SK-N-SH (cell line): ENCODE data around the gene PDE9A. TPM values are rescaled to one million over a fixed set of nuclear protein-coding genes. Genes with fewer than 3 reads are reported as not detected.

ENCODE experiments used
- CTCF ChIA-PET: fragments of 300-600, 350-600 bp; formaldehyde crosslinking; extraction: SDS; loops from one replicate; lab custom pipeline; 2021; lab: Yijun Ruan, JAX
- POLR2A ChIA-PET: fragments of 350-600 bp; sonication (Branson Sonifier 250); formaldehyde crosslinking; extraction: SDS; loops from one replicate; lab custom pipeline; 2020; ENCODE audit warnings: antibody characterized with exemption, inconsistent platforms; lab: Yijun Ruan, JAX
- DNase-seq: peaks from one replicate; pipeline ENCODE4 v3.0.0; 2012
- H2AFZ ChIP-seq: fragments of 200-600 bp; sonication (generic); 2 replicates; pipeline ENCODE4 v1.8.1; 2016; ENCODE audit warnings: antibody characterized with exemption, mild to moderate bottlenecking, low read depth
- H3F3A ChIP-seq: fragments of 200-600 bp; sonication (generic); replicated peaks from 2 replicates; pipeline ENCODE3; 2016; ENCODE audit warnings: antibody characterized with exemption, mild to moderate bottlenecking; ENCODE audit not compliant: insufficient read depth
- H3K27ac ChIP-seq, 2 experiments: fragments of 200-500 bp in 1 of 2; fragments of 200-600 bp in 1 of 2; sonication (Bioruptor generic) in 1 of 2; sonication (generic), shearing (Covaris generic) in 1 of 2; 2 replicates each; pipeline versions ENCODE4 v1.5.1 to v1.6.1; 2014 to 2016; ENCODE audit warnings: low read depth in 2 of 2, inconsistent platforms in 1 of 2, low read length in 1 of 2, mild to moderate bottlenecking in 1 of 2, mixed read lengths in 1 of 2
- H3K27me3 ChIP-seq: fragments of 200-600 bp; sonication (generic), shearing (Covaris generic); 2 replicates; pipeline ENCODE4 v1.6.1; 2016; ENCODE audit warnings: mixed run types; ENCODE audit not compliant: insufficient read depth
- H3K36me3 ChIP-seq, 2 experiments: fragments of 200-500 bp in 1 of 2; fragments of 200-600 bp in 1 of 2; sonication (Bioruptor generic) in 1 of 2; sonication (generic) in 1 of 2; replicated peaks in 1 of 2; 2 replicates each; pipeline versions ENCODE3 to v1.5.1; 2014 to 2016; ENCODE audit warnings: low read length in 1 of 2, mild to moderate bottlenecking in 1 of 2; ENCODE audit not compliant: insufficient read depth in 2 of 2, control insufficient read depth in 1 of 2
- H3K4me1 ChIP-seq, 2 experiments: fragments of 200-500 bp in 1 of 2; fragments of 200-600 bp in 1 of 2; sonication (Bioruptor generic) in 1 of 2; sonication (generic), shearing (Covaris generic) in 1 of 2; 2 replicates each; pipeline versions ENCODE4 v1.5.1 to v1.6.1; 2014 to 2016; ENCODE audit warnings: low read depth in 1 of 2, low read length in 1 of 2, mixed run types in 1 of 2; ENCODE audit not compliant: insufficient read depth in 2 of 2, control insufficient read depth in 1 of 2
- H3K4me2 ChIP-seq: fragments of 200-600 bp; sonication (generic), shearing (Covaris generic); 2 replicates; pipeline ENCODE4 v1.6.1; 2017; ENCODE audit warnings: mixed run types
- H3K4me3 ChIP-seq, 2 experiments: fragments of 200-500 bp in 1 of 2; fragments of 200-600 bp in 1 of 2; sonication (Bioruptor generic) in 1 of 2; sonication (generic), shearing (Covaris generic) in 1 of 2; 2 replicates each; pipeline versions ENCODE4 v1.5.1 to v1.8.1; 2014 to 2016; ENCODE audit warnings: low read depth in 2 of 2, inconsistent platforms in 1 of 2, low read length in 1 of 2, mild to moderate bottlenecking in 1 of 2, mixed read lengths in 1 of 2, moderate library complexity in 1 of 2
- H3K79me2 ChIP-seq: fragments of 200-600 bp; sonication (generic); 2 replicates; pipeline ENCODE4 v1.8.1; 2017; ENCODE audit warnings: mild to moderate bottlenecking; ENCODE audit not compliant: insufficient read depth
- H3K9ac ChIP-seq: fragments of 200-600 bp; sonication (generic); 2 replicates; pipeline ENCODE4 v1.6.1; 2017; ENCODE audit warnings: mixed run types
- H3K9me2 ChIP-seq: fragments of 200-600 bp; sonication (generic); 2 replicates; pipeline ENCODE4 v1.6.1; 2017; ENCODE audit warnings: mixed run types
- H3K9me3 ChIP-seq: fragments of 200-600 bp; sonication (generic); 2 replicates; pipeline ENCODE4 v1.6.1; 2017; ENCODE audit warnings: mixed run types, mild to moderate bottlenecking, moderate library complexity
- H4K20me1 ChIP-seq: fragments of 200-600 bp; sonication (generic); 2 replicates; pipeline ENCODE4 v1.6.1; 2017; ENCODE audit warnings: mild to moderate bottlenecking, mixed run types; ENCODE audit not compliant: insufficient read depth
- EZH2phosphoT487 ChIP-seq: fragments of 200-600 bp; sonication (generic); IDR thresholded peaks from 2 replicates; pipeline ENCODE4 v1.6.1; 2017; ENCODE audit warnings: low read depth, mixed run types, mild to moderate bottlenecking, antibody characterized with exemption, moderate library complexity, borderline replicate concordance
- FOXJ3 ChIP-seq: sonication (generic); formaldehyde crosslinking; IDR thresholded peaks from 2 replicates; pipeline ENCODE4 v1.5.1; 2020; ENCODE audit warnings: mild to moderate bottlenecking, missing genetic modification reagents
- FOXM1 ChIP-seq: IDR thresholded peaks from 2 replicates; pipeline ENCODE4 v1.4.0; 2012; ENCODE audit warnings: low read depth, mild to moderate bottlenecking
- GABPA ChIP-seq: IDR thresholded peaks from 2 replicates; pipeline ENCODE4 v1.4.0; 2012; ENCODE audit warnings: low read depth, mild to moderate bottlenecking
- GATA2 ChIP-seq: sonication (generic); formaldehyde crosslinking; IDR thresholded peaks from 2 replicates; pipeline ENCODE4 v1.5.0; 2020; ENCODE audit warnings: mild to moderate bottlenecking, missing genetic modification reagents
- IRF3 ChIP-seq: fragments of 150-350 bp; IDR thresholded peaks from 2 replicates; pipeline ENCODE4 v1.6.1; 2016; ENCODE audit warnings: mild to moderate bottlenecking, low read depth, low read length
- MEF2A ChIP-seq: IDR thresholded peaks from 2 replicates; pipeline ENCODE4 v1.4.0; 2012; ENCODE audit warnings: low read depth, borderline replicate concordance
- PBX3 ChIP-seq: IDR thresholded peaks from 2 replicates; pipeline ENCODE4; 2012
- POLR2AphosphoS5 ChIP-seq: IDR thresholded peaks from 2 replicates; pipeline ENCODE4 v1.6.1; 2012; ENCODE audit warnings: low read depth, low read length
- RAD21 ChIP-seq: IDR thresholded peaks from 2 replicates; pipeline ENCODE4 v1.6.1; 2012; ENCODE audit warnings: mild to moderate bottlenecking, low read length
- RFX5 ChIP-seq: IDR thresholded peaks from 2 replicates; pipeline ENCODE4 v1.6.1; 2012; ENCODE audit warnings: mild to moderate bottlenecking, improper control_type of control experiment, low read length
- SIN3A ChIP-seq: IDR thresholded peaks from 2 replicates; pipeline ENCODE4 v1.6.1; 2012; ENCODE audit warnings: low read depth, mild to moderate bottlenecking, low read length, moderate library complexity, borderline replicate concordance
- TAF1 ChIP-seq: IDR thresholded peaks from 2 replicates; pipeline ENCODE4 v1.6.1; 2012; ENCODE audit warnings: low read depth, mild to moderate bottlenecking, low read length, moderate library complexity, borderline replicate concordance
- USF1 ChIP-seq: IDR thresholded peaks from 2 replicates; pipeline ENCODE4 v1.4.0; 2012; ENCODE audit warnings: low read depth, borderline replicate concordance
- USF2 ChIP-seq: fragments of 150-350 bp; IDR thresholded peaks from 2 replicates; pipeline ENCODE4 v1.6.1; 2017; ENCODE audit warnings: antibody characterized with exemption, low read length, low read depth, borderline replicate concordance
- ZBTB33 ChIP-seq: IDR thresholded peaks from 2 replicates; pipeline ENCODE4 v1.4.0; 2012; ENCODE audit warnings: low read depth, borderline replicate concordance
- WGBS: methylation state at CpG from one replicate; pipeline ENCODE4 v1.1.6; 2017; ENCODE audit warnings: low lambda C conversion rate; 5-methylcytosine and 5-hydroxymethylcytosine counted together
- polyA plus RNA-seq, 3 experiments: library from polyadenylated mRNA; depleted of rRNA; stranded (reverse); fragments of >200 nt; gene quantifications; 2 replicates each; pipeline ENCODE4 v1.2.3, GENCODE V29; 2012

Gene PDE9A
- polyA plus RNA-seq, 1 of the 3 experiments (the other 2 are of a cell fraction) = 0.28 TPM

- 68% methylated on average over 16 of the region's 30 CpGs for WGBS
Measured at GRCh38 chr21:42666023-42666747, 12.8 kb downstream of the PDE9A start.

GRCh38 chr21:42666925-42667324 lies 13.5 kb downstream of the PDE9A start:
- Histone ChIP-seq H2AFZ (no peak overlapping the region), H3K9ac (no peak overlapping the region), H3K27me3 (no peaks in the 10 kb centered on the region), H3K4me1 (peaks cover 0 to 9% of the 10 kb centered on the region in 2 experiments; a peak in 3 of 4 replicates), H3K27ac (no peak overlapping the region), H3K4me2 (no peak overlapping the region), H3F3A (no peaks in the 10 kb centered on the region), H3K9me2 (no peaks in the 10 kb centered on the region), H3K79me2 (no peaks in the 10 kb centered on the region)
- CTCF ChIA-PET = no interaction called here
- WGBS = 96% methylated on average over 4 of the region's 11 CpGs
- no peak for TF ChIP-seq POLR2AphosphoS5
- no peak for TF ChIP-seq RFX5
- no peak for TF ChIP-seq MEF2A
- TF ChIP-seq FOXM1 = no peak
- no peak for TF ChIP-seq TAF1
- no peak for TF ChIP-seq ZBTB33
- no peak for TF ChIP-seq PBX3
- TF ChIP-seq SIN3A = no peak
- TF ChIP-seq USF2 = no peak
- TF ChIP-seq GATA2 (CRISPR knock-in tag) = no peak
- TF ChIP-seq FOXJ3 (CRISPR knock-in tag) = no peak
- no peak for TF ChIP-seq IRF3
- TF ChIP-seq, all 33 proteins: peak for 0
- no peak for DNase-seq
- H3K36me3 ChIP-seq = no peaks in the 10 kb centered on the region
- no peak overlapping the region for H3K4me3 ChIP-seq
- no peaks in the 10 kb centered on the region for H3K9me3 ChIP-seq
- POLR2A ChIA-PET = no interaction called here
- no peaks in the 10 kb centered on the region for H4K20me1 ChIP-seq

More at GRCh38 chr21:42666023-42666747, 12.8 kb downstream of the PDE9A start:
- Histone ChIP-seq H3K27me3 (no peaks in the 10 kb centered on the region), H3K9me3 (no peaks in the 10 kb centered on the region), H3K4me3 (no peak overlapping the region), H3K79me2 (no peaks in the 10 kb centered on the region), H3K9ac (no peak overlapping the region), H4K20me1 (no peaks in the 10 kb centered on the region), H3K4me1 (peaks cover 0 to 3% of the 10 kb centered on the region in 2 experiments; a peak in 1 of 4 replicates), H3K4me2 (no peak overlapping the region), H3F3A (no peaks in the 10 kb centered on the region), H3K27ac (no peak overlapping the region), H3K36me3 (no peaks in the 10 kb centered on the region), H2AFZ (no peak overlapping the region), H3K9me2 (no peaks in the 10 kb centered on the region)
- no peak for TF ChIP-seq EZH2phosphoT487
- no peak for TF ChIP-seq GABPA
- TF ChIP-seq RAD21 = no peak
- TF ChIP-seq FOXJ3 (CRISPR knock-in tag) = no peak
- no peak for TF ChIP-seq USF1
- CTCF ChIA-PET = interaction anchor here (1.0 to 1.6 kb wide), 2 partner anchors 12 to 14 kb away, joined by 4 read pairs; no protein-coding TSS in a partner anchor
- peak; percentile 86 for DNase-seq
- POLR2A ChIA-PET = no interaction called here
